ENCODE results near the gene ZNF710. TPM values are rescaled to one million over a fixed set of nuclear protein-coding genes. Genes with fewer than 3 reads are reported as not detected.

Gene ZNF710
- total RNA-seq, 3 donors from 2014 or later (not counting 1 experiment from before 2014, with no cell fraction given) = 26.5 to 43.1 (median 26.6) TPM

- intact Hi-C loops (cut with micrococcal nuclease) = loop anchor here (5.0 kb wide), 4 partner anchors 36 to 331 kb away; partner anchors contain the start of gene ARPIN
- no peak overlapping the region for H3K27ac Mint-ChIP-seq
Measured at GRCh38 chr15:90072978-90073640, 72.0 kb downstream of the ZNF710 start.

GRCh38 chr15:90074023-90074422 lies 72.9 kb downstream of the ZNF710 start:
- H3K36me3 Mint-ChIP-seq = no peaks in the 10 kb centered on the region
- ATAC-seq (no peak), DNase-seq (no peak)
- no peaks in the 10 kb centered on the region for H3K27me3 Mint-ChIP-seq (ENCODE audit: low read depth in 2 of 2)
- H3K27ac ChIP-seq (ENCODE audit: low read length) = no peak overlapping the region
- peaks cover 16% of the 10 kb centered on the region for H3K36me3 ChIP-seq (ENCODE audit: control insufficient read depth, insufficient read depth, low read length)
- H3K27ac Mint-ChIP-seq = peak overlapping the region; percentile 2 to 25
- peaks cover 4 to 11% of the 10 kb centered on the region in 2 donors for H3K4me1 Mint-ChIP-seq
- 96% methylated on average over 12 of the region's 12 CpGs for WGBS (ENCODE audit: insufficient coverage)
- H3K27me3 ChIP-seq (ENCODE audit: control insufficient read depth, insufficient read depth, low read length) = no peaks in the 10 kb centered on the region
- intact Hi-C loops (cut with micrococcal nuclease) = loop anchor here (5.0 kb wide), 4 partner anchors 37 to 332 kb away; partner anchors contain the start of gene ARPIN
- H3K4me3 Mint-ChIP-seq = no peak overlapping the region
- no peaks in the 10 kb centered on the region for H3K9me3 Mint-ChIP-seq
- H3K4me3 ChIP-seq (ENCODE audit: low read length) = no peak overlapping the region
- peaks cover 3% of the 10 kb centered on the region for H3K4me1 ChIP-seq (ENCODE audit: control insufficient read depth, insufficient read depth, low read length)
- H3K9me3 ChIP-seq (ENCODE audit: control insufficient read depth, insufficient read depth, low read length) = no peaks in the 10 kb centered on the region
- no peak for TF ChIP-seq CTCF (IDR thresholded peaks at IDR 0.05)

More at GRCh38 chr15:90072978-90073640, 72.0 kb downstream of the ZNF710 start:
- H3K4me3 Mint-ChIP-seq = no peak overlapping the region
- H3K4me3 ChIP-seq (ENCODE audit: low read length) = no peak overlapping the region
- peaks cover 21% of the 10 kb centered on the region for H3K36me3 ChIP-seq (ENCODE audit: control insufficient read depth, insufficient read depth, low read length)
- DNase-seq (no peak), ATAC-seq (no peak)
- no peaks in the 10 kb centered on the region for H3K9me3 Mint-ChIP-seq
- 94% methylated on average over 17 of the region's 17 CpGs for WGBS (ENCODE audit: insufficient coverage)
- no peaks in the 10 kb centered on the region for H3K27me3 ChIP-seq (ENCODE audit: control insufficient read depth, insufficient read depth, low read length)
- H3K9me3 ChIP-seq (ENCODE audit: control insufficient read depth, insufficient read depth, low read length) = no peaks in the 10 kb centered on the region
- H3K27ac ChIP-seq (ENCODE audit: low read length) = no peak overlapping the region
- no peaks in the 10 kb centered on the region for H3K36me3 Mint-ChIP-seq
- H3K4me1 Mint-ChIP-seq = peaks cover 4 to 11% of the 10 kb centered on the region in 2 donors
- H3K27me3 Mint-ChIP-seq (ENCODE audit: low read depth in 2 of 2) = no peaks in the 10 kb centered on the region
- no peak for TF ChIP-seq CTCF (IDR thresholded peaks at IDR 0.05)
- peaks cover 3% of the 10 kb centered on the region for H3K4me1 ChIP-seq (ENCODE audit: control insufficient read depth, insufficient read depth, low read length)

- H3K27me3 Mint-ChIP-seq (ENCODE audit: low read depth in 2 of 2) = no peaks in the 10 kb centered on the region
- intact Hi-C loops (cut with micrococcal nuclease) = loop anchor here (5.0 kb wide), 4 partner anchors 38 to 333 kb away; partner anchors contain the start of gene ARPIN
- Histone ChIP-seq H3K27ac (ENCODE audit: low read length) (no peak overlapping the region), H3K36me3 (ENCODE audit: control insufficient read depth, insufficient read depth, low read length) (peaks cover 16% of the 10 kb centered on the region), H3K9me3 (ENCODE audit: control insufficient read depth, insufficient read depth, low read length) (no peaks in the 10 kb centered on the region), H3K4me1 (ENCODE audit: control insufficient read depth, insufficient read depth, low read length) (peaks cover 3% of the 10 kb centered on the region), H3K27me3 (ENCODE audit: control insufficient read depth, insufficient read depth, low read length) (no peaks in the 10 kb centered on the region), H3K4me3 (ENCODE audit: low read length) (no peak overlapping the region)
- H3K9me3 Mint-ChIP-seq = no peaks in the 10 kb centered on the region
- ATAC-seq = no peak
- no peak overlapping the region for H3K4me3 Mint-ChIP-seq
- no peak for DNase-seq
- H3K27ac Mint-ChIP-seq = peak overlapping the region; percentile 2 to 25
- TF ChIP-seq CTCF (IDR thresholded peaks at IDR 0.05) = no peak
- H3K4me1 Mint-ChIP-seq = peaks cover 4 to 7% of the 10 kb centered on the region in 2 donors
- 96% methylated on average over 5 of the region's 5 CpGs for WGBS (ENCODE audit: insufficient coverage)
- no peaks in the 10 kb centered on the region for H3K36me3 Mint-ChIP-seq
Measured at GRCh38 chr15:90074916-90075315, 73.8 kb downstream of the ZNF710 start.
